Measurements from ENCODE around the gene TBKBP1.

Gene TBKBP1

DNA sequence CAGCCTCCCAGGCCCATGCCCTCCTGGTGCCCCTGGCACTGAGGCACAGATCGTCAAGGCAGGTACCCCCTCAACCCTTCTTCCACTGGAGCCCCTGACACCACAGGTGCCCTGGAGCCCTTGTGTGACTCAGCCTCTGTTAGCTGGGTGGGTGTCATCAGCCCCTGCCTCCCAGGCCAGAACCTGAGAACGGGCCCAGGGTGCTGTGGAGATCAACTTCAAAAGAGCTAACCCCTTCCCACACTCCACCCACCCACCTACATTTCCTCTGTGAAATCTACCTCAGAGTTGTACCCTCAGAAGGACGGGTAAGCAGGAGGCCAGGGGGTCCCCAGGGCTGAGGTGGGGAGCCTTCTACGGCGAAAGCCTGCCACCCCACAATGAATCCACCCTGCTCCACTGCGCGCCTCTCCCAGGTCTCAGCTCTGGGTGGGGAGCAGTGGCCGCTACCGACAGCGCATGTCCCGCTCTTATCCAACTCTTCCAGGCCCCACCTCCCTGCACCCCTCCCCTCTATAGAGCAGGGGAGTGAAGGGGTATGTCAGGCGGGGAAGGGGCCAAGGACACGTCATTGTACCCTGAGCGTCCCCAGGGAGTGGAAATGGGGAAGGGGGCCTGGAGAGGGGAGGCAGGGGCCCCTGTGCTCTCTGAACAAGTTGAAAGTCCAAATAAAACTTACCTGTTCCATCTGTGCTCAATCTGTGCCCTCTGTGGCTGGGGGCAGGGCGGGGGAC lies 17.6 kb downstream of the TBKBP1 start:
- Mint-ChIP-seq H3K9me3 (ENCODE audit: low read depth) (no peaks in the 10 kb centered on the region), H3K4me3 (no peak overlapping the region), H3K36me3 (peaks cover 6% of the 10 kb centered on the region), H3K27ac (peak overlapping the region; percentile 77), H3K4me1 (ENCODE audit: low read depth) (peaks cover 59% of the 10 kb centered on the region), H3K27me3 (no peaks in the 10 kb centered on the region)

DNA sequence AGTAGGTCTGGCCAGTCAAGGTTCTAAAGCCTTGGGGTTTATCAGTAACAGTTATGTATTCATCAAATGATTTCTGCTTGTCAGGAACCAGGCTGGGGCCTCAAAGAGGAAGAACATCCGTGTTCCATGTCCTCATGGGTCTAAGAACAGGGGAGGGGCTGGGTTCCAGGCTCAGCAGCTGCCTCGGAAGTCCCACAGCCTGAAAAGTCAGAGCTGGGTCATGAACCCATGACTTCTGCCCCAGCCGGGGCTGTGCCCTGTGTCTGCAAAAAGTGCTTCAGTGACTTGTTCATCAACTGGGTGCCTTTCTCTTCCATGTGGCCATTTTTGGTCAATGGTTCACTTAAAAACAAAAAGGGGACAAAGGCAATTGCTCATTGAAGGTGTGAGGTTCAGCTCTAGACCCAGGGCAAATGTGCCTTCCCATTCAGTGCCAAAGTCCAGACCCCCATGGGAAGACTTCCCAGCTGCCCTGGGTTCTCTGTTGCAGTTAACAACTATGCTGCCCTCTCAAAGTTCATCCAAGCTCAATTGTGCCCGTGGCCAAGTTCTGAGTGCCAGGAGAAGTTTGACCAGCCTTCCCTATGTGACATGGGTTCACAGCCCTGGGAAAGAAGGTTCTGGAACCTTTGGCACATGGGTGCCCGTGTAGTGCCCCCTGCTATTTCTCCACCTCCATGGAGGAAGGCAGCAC lies 18.5 kb downstream of the TBKBP1 start:
- H3K4me3 Mint-ChIP-seq: no peak overlapping the region
- H3K36me3 Mint-ChIP-seq: peaks cover 6% of the 10 kb centered on the region
- H3K9me3 Mint-ChIP-seq (ENCODE audit: low read depth): no peaks in the 10 kb centered on the region
- H3K4me1 Mint-ChIP-seq (ENCODE audit: low read depth): peaks cover 59% of the 10 kb centered on the region
- no peaks in the 10 kb centered on the region for H3K27me3 Mint-ChIP-seq
- H3K27ac Mint-ChIP-seq: peak overlapping the region; percentile 77

DNA sequence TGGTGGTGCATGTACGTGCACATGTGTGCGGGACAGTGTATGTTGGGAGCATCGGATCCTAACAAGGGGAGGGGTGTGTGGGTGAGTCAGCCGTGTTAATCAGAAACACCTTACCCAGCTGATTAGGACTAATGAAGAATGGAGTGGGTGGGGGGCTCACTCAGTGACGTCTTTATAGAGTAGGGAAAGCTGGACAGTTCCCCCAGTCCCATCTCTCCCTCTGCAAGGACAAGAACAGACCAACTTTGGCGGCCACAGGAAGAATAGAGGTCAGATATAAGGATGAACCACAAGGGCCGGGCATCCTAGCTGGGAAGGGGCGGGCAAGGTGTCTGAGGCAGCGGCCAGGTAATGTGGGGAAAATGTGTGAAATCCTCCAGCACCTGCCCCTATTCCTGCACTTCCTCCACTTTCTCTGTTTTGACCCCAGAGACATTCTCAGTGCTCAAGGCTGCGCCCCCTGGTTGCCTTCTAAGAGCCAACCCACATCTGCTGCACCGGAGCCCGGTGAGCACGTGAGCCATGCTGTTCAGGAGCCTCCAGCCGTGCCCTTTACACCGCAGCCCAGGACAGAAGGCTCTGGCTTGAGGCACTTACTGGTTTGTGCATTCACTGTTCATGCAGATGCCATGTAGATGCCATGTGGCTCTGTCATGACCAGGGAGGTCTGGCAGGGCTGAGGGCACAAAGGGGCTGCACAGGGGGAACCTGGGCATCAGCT lies 20.2 kb downstream of the TBKBP1 start:
- Mint-ChIP-seq H3K27ac (peak overlapping the region; percentile 34), H3K27me3 (no peaks in the 10 kb centered on the region), H3K9me3 (ENCODE audit: low read depth) (no peaks in the 10 kb centered on the region), H3K4me3 (no peak overlapping the region), H3K4me1 (ENCODE audit: low read depth) (peaks cover 71% of the 10 kb centered on the region), H3K36me3 (peaks cover 6% of the 10 kb centered on the region)

DNA sequence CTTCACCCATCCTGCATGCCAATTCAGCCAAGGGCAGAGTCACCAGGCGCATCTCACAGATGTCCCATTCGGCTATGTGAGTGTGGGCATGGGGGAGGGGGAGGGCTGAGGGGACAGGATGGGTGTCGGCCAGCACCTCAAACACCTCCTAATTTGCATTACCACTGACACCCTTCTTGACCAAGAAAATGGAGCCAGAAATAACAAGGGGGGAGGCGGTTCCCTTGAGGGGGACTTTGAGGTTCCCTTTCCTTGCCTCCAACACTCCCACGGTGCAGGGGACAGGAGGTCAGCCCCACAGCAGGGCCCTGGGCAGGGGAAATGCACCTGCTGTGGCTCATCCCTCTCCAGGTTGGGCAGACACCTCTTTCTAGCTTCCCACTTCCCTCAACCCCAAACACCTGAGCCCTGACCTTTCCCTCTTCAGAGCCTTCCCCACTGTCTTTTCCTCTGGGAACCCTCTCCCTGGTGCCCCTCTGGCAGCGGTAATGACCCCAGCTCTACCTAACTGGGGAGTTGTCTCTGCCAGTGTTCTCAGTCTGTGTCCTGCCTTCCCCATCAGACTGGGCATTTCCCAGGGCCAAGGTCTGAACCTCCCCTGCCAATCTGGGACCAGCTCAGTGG lies 20.9 kb downstream of the TBKBP1 start:
- no peak overlapping the region for H3K4me3 Mint-ChIP-seq
- H3K36me3 Mint-ChIP-seq: peaks cover 2% of the 10 kb centered on the region
- H3K27ac Mint-ChIP-seq: peak overlapping the region; percentile 68
- H3K9me3 Mint-ChIP-seq (ENCODE audit: low read depth): no peaks in the 10 kb centered on the region
- peaks cover 75% of the 10 kb centered on the region for H3K4me1 Mint-ChIP-seq (ENCODE audit: low read depth)
- H3K27me3 Mint-ChIP-seq: no peaks in the 10 kb centered on the region

DNA sequence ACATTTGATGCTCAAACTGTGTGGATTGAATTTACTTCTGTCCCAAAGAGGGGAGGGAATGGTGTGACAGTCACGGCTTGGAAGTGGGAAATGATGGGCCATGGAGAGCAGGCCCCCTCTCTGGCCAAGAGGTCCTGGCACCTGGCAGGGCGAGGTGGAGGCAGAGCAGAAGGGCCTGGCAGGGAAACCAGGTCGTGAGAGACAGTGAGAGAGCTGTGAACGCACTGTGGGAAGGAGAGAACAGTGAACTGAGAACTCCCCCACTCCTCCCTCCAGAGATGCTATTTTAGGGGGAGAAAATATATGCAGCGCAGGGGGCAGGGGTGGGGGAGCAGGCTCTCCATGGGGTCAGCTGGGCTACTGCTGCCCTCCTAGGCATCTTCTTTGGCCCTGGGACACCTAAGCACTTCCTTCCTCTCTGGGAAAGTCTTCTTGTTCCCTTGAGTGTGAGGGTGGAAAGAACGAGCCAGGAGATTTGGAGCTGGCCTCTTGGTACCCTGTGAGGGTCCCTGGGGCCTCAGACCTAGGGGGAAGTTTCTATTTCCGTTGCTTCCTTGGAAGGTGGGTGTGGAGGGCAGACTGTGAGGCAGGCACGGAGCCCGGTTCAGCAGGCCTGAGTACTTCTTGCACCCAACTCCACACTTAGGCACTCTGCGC lies 21.8 kb downstream of the TBKBP1 start:
- H3K27me3 Mint-ChIP-seq: no peaks in the 10 kb centered on the region

DNA sequence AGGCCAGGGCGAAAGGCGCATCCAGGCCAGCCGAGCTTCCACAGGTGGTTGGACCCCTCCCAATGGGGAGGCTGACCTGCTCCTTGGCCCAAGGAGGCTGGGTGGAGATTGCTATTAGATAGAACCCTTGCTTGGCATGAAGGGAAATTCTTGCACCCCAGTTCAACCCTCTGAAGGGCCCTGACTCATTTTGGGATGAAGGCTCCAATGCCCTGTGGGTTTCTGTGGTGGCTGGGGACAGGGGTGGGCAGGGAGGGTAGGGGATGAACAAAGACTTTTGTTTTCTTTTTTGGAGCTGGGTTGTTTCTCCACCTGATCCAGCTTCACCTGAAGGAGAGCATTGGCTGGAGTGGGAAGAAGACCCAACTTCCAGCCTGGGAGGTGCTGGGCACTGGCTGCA lies 22.4 kb downstream of the TBKBP1 start:
- no peaks in the 10 kb centered on the region for H3K27me3 Mint-ChIP-seq
- H3K4me3 Mint-ChIP-seq: peak overlapping the region; percentile 86

More for the DNA sequence above, 21.8 kb downstream of the TBKBP1 start:
- Mint-ChIP-seq H3K9me3 (ENCODE audit: low read depth) (no peaks in the 10 kb centered on the region), H3K36me3 (peaks cover 2% of the 10 kb centered on the region), H3K4me1 (ENCODE audit: low read depth) (peaks cover 79% of the 10 kb centered on the region), H3K27ac (peak overlapping the region; percentile 82), H3K4me3 (peak overlapping the region; percentile 52)

DNA sequence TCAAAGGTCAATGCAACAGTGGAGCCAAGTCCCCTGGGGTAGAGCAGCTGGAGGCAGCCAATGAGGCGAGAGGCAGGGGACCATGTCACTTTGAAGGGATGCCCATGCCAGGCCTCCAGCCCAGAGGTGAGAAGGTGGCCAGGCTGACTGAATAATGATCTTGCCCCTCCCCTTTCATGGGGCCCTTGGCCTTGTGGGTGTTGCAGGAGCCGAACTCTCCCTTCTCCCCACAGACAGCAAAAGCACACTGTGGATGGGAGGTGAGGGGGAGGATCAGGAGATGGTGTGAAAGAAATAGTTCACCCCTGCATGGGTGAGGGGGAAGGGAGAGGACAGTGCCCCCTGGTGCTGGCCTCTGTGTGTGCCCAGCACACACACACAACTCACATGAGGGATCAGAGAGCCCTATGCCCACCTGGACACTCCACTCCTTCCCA lies 23.3 kb downstream of the TBKBP1 start:
- Mint-ChIP-seq H3K27me3 (no peaks in the 10 kb centered on the region), H3K9me3 (ENCODE audit: low read depth) (no peaks in the 10 kb centered on the region), H3K4me3 (peak overlapping the region; percentile 86), H3K36me3 (no peaks in the 10 kb centered on the region), H3K4me1 (ENCODE audit: low read depth) (peaks cover 78% of the 10 kb centered on the region), H3K27ac (peak overlapping the region; percentile 99)

More for the DNA sequence above, 22.4 kb downstream of the TBKBP1 start:
- Mint-ChIP-seq H3K4me1 (ENCODE audit: low read depth) (peaks cover 80% of the 10 kb centered on the region), H3K27ac (peak overlapping the region; percentile 99), H3K9me3 (ENCODE audit: low read depth) (no peaks in the 10 kb centered on the region), H3K36me3 (peaks cover 2% of the 10 kb centered on the region)

DNA sequence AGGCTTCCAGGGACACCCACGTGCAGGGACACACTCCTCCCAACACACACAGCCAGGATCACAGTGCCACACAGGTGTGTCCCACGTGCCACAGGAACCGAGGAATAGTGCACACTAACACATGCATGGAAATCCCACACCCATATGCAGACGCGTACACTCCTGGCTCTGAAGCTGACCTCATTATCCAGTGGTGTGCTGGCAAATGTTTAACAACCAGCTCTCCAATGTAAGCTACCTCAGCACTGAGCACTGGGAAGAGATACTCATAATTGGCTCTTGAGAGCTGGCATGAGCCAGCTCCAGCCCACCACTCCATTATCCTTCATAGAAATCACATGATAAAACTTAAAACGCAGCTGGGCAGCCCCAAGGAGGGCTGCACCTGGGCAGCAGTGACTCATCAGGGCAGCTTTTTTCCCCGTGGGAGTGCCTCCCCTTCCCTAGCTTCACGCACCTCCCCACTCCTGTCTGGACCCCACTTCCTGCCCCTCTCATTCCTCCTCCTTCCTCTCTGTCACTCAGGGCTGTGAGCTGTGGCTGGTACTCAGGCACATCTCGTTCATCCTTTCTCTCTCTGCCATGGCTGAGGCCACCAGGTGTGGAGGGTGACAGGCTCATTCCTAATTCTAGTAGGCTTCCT lies 24.1 kb downstream of the TBKBP1 start:
- Mint-ChIP-seq H3K4me1 (ENCODE audit: low read depth) (peaks cover 83% of the 10 kb centered on the region), H3K36me3 (no peaks in the 10 kb centered on the region), H3K27ac (peak overlapping the region; percentile 99), H3K9me3 (ENCODE audit: low read depth) (no peaks in the 10 kb centered on the region), H3K27me3 (no peaks in the 10 kb centered on the region), H3K4me3 (peak overlapping the region; percentile 86)

DNA sequence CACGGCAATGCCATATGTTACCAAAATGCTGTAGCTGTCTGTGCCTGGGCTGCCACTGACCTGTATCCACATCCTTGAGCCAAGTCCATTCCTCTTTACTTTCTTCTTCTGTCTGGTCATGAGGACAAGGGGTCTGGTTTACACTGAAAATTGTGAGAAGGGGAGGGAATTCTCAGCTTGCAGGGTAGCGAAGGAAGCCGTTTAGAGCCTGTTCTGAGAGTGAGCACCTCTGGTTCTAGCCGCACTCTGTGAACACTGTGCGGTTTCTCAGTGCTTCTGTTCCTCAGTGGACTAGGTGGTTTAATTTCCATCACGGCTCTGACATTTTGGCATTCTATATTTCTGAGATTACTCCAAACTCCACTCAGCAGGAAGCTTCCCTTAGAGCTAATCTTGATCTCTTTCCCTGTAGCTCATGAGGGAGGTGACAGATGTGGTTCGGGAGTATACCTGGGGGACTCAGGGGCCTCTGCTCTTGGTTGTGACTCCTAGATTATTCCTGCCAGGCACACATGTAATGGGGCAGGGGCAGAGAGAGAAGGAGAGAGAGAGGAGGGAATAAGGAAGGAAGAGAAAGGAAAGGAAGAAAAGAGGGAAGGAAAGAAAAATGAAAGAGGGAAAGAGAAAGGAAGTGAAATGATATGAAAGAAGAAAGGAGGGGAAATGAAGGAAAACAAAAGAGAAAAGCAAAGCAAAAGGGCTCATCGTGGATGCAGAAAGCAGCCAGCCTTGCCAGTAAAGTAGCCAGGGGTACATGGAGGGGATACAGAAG lies 24.9 kb downstream of the TBKBP1 start:
- peak overlapping the region; percentile 86 for H3K4me3 Mint-ChIP-seq
- peaks cover 89% of the 10 kb centered on the region for H3K4me1 Mint-ChIP-seq (ENCODE audit: low read depth)
- no peaks in the 10 kb centered on the region for H3K36me3 Mint-ChIP-seq
- no peaks in the 10 kb centered on the region for H3K9me3 Mint-ChIP-seq (ENCODE audit: low read depth)
- peak overlapping the region; percentile 99 for H3K27ac Mint-ChIP-seq
- no peaks in the 10 kb centered on the region for H3K27me3 Mint-ChIP-seq

DNA sequence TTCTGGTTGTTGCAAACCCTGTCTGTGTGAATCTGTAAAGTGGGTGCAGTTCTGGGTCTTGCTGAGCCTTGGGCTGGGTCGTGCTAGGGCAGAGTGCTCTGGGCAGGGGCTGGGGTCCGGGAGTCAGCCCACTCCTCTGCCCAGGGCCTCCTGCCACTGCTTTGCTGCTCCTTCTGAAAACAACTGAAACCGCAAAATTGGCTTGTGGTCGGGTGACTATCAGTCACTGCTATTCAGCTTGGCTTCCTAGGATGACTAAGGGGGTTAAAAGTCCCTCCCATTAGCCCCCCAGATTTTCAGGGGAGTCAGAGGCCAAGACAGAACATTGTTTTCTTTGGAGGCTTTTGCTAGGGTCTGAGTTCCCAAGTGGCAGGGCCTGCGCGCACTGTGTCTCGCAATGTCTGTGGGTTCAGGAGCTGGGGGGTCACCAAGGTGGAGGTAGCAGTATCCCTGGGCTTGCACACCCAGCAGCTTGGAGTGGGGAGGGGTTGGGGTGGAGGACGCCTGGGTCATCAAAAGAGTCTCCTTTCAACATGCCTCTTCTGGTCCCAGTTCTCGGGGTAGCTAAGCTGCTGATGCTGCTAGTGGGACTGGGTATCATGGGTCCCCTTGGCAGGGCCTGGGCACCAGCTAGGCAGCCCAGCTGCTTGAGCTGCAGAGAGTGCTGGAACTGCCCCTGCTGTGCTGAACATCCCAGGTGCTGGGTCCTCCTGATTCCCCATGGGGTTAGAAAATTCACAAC lies 25.6 kb downstream of the TBKBP1 start:
- Mint-ChIP-seq H3K4me1 (ENCODE audit: low read depth) (peaks cover 88% of the 10 kb centered on the region), H3K4me3 (peak overlapping the region; percentile 86), H3K36me3 (no peaks in the 10 kb centered on the region), H3K27me3 (no peaks in the 10 kb centered on the region), H3K9me3 (ENCODE audit: low read depth) (no peaks in the 10 kb centered on the region), H3K27ac (peak overlapping the region; percentile 99)

DNA sequence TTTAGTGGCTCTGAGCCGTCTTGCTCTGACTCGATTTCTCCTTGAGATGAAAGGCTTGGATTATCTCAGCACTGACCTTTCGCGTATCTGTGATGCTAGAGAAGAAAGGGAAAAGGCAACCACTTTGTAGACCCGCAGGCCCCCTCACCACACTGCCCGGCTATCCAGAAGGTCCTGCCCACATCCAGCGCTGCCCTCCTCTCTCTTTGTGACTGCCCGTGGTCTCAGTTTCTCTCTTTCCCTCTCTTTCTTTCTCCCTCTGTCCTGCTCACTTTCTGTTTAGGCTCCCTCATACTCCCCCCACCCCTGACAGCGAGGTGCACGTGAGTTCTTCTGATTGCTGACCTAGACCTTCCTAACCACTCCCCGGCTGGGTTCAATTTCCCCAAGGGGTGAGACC lies 26.2 kb downstream of the TBKBP1 start:
- no peaks in the 10 kb centered on the region for H3K36me3 Mint-ChIP-seq
- H3K4me1 Mint-ChIP-seq (ENCODE audit: low read depth): peaks cover 91% of the 10 kb centered on the region
- peak overlapping the region; percentile 86 for H3K4me3 Mint-ChIP-seq

DNA sequence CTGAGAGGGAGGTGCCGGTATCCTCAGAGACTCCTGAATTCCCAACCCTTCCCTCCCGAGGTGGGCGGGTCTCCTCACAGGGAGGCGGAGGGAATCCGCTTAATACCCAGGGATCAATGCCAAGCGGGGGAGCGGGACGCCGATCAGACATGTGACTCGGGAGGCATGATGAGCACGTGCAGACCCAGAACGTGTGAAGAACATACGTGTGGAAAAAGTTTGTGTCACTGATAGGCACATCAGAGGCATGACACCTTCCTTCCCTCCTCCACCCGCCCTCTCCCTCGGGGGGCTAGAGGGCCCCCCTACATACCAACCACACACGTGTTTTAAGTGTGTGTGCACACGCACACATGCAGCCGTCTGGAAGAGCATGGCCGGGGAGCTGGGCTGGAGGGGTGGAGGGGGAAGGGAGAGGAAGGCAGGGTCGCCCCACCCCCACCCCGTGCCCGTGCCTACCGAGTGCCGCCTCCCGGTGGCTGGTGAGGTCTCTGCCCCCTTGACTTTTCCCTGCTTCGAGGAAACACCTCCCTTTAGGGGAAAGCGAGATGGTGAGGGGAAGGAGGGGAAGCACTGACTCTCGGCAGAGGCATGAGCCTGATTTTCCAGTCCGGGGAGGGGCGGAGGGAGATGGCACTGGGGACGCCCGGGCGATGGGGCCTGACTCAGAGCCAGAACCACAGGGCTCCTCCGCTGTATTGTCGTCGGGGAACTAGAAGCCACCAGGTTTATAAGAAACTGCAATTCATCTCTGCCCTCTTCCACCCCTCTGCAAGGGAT lies 27.0 kb downstream of the TBKBP1 start:
- H3K9me3 Mint-ChIP-seq (ENCODE audit: low read depth): no peaks in the 10 kb centered on the region
- peaks cover 87% of the 10 kb centered on the region for H3K4me1 Mint-ChIP-seq (ENCODE audit: low read depth)
- H3K27me3 Mint-ChIP-seq: no peaks in the 10 kb centered on the region
- peak overlapping the region; percentile 86 for H3K4me3 Mint-ChIP-seq
- peak overlapping the region; percentile 99 for H3K27ac Mint-ChIP-seq
- H3K36me3 Mint-ChIP-seq: no peaks in the 10 kb centered on the region

More for the DNA sequence above, 26.2 kb downstream of the TBKBP1 start:
- peak overlapping the region; percentile 99 for H3K27ac Mint-ChIP-seq
- H3K9me3 Mint-ChIP-seq (ENCODE audit: low read depth): no peaks in the 10 kb centered on the region
- no peaks in the 10 kb centered on the region for H3K27me3 Mint-ChIP-seq

All from activated naive CD8-positive, alpha-beta T cell (primary cell).